ENCODE measurements around the gene USP8. TPM values are rescaled to one million over a fixed set of nuclear protein-coding genes. Genes with fewer than 3 reads are reported as not detected.
"Not testable (repeated sequence)": the region's sequence is repeated elsewhere in the genome, so short reads cannot be mapped to it uniquely, and the experiment has no call there.

USP8 gene
- polyA plus RNA-seq, 1 donor from 2014 or later: 31.8 TPM

DNA sequence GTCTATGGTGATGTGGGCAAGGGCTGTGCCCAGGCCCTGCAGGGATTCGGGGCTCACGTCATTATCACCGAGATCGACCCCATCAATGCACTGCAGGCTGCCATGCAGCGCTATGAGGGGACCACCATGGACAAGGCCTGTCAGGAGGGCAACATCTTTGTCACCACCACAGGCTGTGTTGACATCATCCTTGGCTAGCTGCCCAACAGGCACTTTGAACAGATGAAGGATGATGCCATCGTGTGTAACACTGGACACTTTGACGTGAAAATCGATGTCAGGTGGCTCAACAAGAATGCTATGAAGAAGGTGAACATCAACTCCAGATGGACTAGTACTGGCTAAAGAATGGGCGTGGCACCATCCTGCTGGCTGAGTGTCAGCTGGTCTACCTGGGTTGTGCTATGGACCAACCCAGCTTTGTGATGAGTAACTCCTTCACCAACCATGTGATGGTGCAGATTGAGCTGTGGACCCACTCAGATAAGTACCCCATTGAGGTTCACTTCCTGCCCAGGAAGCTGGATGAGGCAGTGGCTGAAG lies 6.1 kb upstream of the USP8 start:
- Histone ChIP-seq H3K9me2 (ENCODE audit: insufficient read depth, low read length) (no peaks in the 10 kb centered on the region), H2AFZ (ENCODE audit: low read depth, low read length) (no peak overlapping the region), H3K36me3 (ENCODE audit: insufficient read depth, low read length) (no peaks in the 10 kb centered on the region), H3K9me3 (ENCODE audit: low read length) (no peaks in the 10 kb centered on the region), H4K20me1 (ENCODE audit: insufficient read depth) (no peaks in the 10 kb centered on the region), H3F3A (ENCODE audit: insufficient read depth, low read length, poor library complexity, severe bottlenecking) (no peaks in the 10 kb centered on the region), H3K4me3 (ENCODE audit: low read length) (no peak overlapping the region), H3K27ac (ENCODE audit: low read length) (no peak overlapping the region), H3K79me2 (replicated peaks; ENCODE audit: insufficient read depth, low read length) (no peaks in the 10 kb centered on the region), H3K4me2 (ENCODE audit: low read length) (no peak overlapping the region), H3K27me3 (ENCODE audit: insufficient read depth, low read depth, low read length) (no peaks in the 10 kb centered on the region), H3K9ac (ENCODE audit: low read length) (no peak overlapping the region)
- TF ChIP-seq REST (IDR thresholded peaks at IDR 0.05; ENCODE audit: borderline replicate concordance) (no peak), POLR2AphosphoS5 (IDR thresholded peaks at IDR 0.05) (no peak), TAF1 (IDR thresholded peaks at IDR 0.05; ENCODE audit: low read depth) (no peak), RAD21 (conservative IDR thresholded peaks at IDR 0.05) (no peak), SMC3 (conservative IDR thresholded peaks at IDR 0.05; ENCODE audit: poor library complexity) (no peak), CTCF (IDR thresholded peaks at IDR 0.05; ENCODE audit: poor library complexity, severe bottlenecking) (no peak), EP300 (conservative IDR thresholded peaks at IDR 0.05; ENCODE audit: poor library complexity, severe bottlenecking) (no peak), MXI1 (conservative IDR thresholded peaks at IDR 0.05; ENCODE audit: poor library complexity, severe bottlenecking) (no peak), EZH2 (IDR thresholded peaks at IDR 0.05; ENCODE audit: borderline replicate concordance, insufficient read depth, low read length, poor library complexity, severe bottlenecking) (no peak)

- H3K9me3 ChIP-seq (ENCODE audit: low read length): no peaks in the 10 kb centered on the region
- peak overlapping the region; percentile 89 for H3K27ac ChIP-seq (ENCODE audit: low read length)
- TF ChIP-seq CTCF (IDR thresholded peaks at IDR 0.05; ENCODE audit: poor library complexity, severe bottlenecking): no peak
- TF ChIP-seq EZH2 (IDR thresholded peaks at IDR 0.05; ENCODE audit: borderline replicate concordance, insufficient read depth, low read length, poor library complexity, severe bottlenecking): no peak
- TF ChIP-seq SMC3 (conservative IDR thresholded peaks at IDR 0.05; ENCODE audit: poor library complexity): no peak
- TF ChIP-seq TAF1 (IDR thresholded peaks at IDR 0.05; ENCODE audit: low read depth): no peak
- TF ChIP-seq REST (IDR thresholded peaks at IDR 0.05; ENCODE audit: borderline replicate concordance): no peak
- no peak for TF ChIP-seq EP300 (conservative IDR thresholded peaks at IDR 0.05; ENCODE audit: poor library complexity, severe bottlenecking)
- TF ChIP-seq POLR2AphosphoS5 (IDR thresholded peaks at IDR 0.05): no peak
- TF ChIP-seq MXI1 (conservative IDR thresholded peaks at IDR 0.05; ENCODE audit: poor library complexity, severe bottlenecking): no peak
- no peak for TF ChIP-seq RAD21 (conservative IDR thresholded peaks at IDR 0.05)
- no peaks in the 10 kb centered on the region for H3F3A ChIP-seq (ENCODE audit: insufficient read depth, low read length, poor library complexity, severe bottlenecking)
- H4K20me1 ChIP-seq (ENCODE audit: insufficient read depth): no peaks in the 10 kb centered on the region
- H3K27me3 ChIP-seq (ENCODE audit: insufficient read depth, low read depth, low read length): no peaks in the 10 kb centered on the region
- H3K79me2 ChIP-seq (replicated peaks; ENCODE audit: insufficient read depth, low read length): peaks cover 54% of the 10 kb centered on the region
- no peaks in the 10 kb centered on the region for H3K36me3 ChIP-seq (ENCODE audit: insufficient read depth, low read length)
- peak overlapping the region; percentile 70 for H3K4me3 ChIP-seq (ENCODE audit: low read length)
- peak overlapping the region; percentile 82 for H3K9ac ChIP-seq (ENCODE audit: low read length)
- H3K9me2 ChIP-seq (ENCODE audit: insufficient read depth, low read length): no peaks in the 10 kb centered on the region
- H3K4me2 ChIP-seq (ENCODE audit: low read length): peak overlapping the region; percentile 93
- H2AFZ ChIP-seq (ENCODE audit: low read depth, low read length): no peak overlapping the region
Measured at GRCh38 chr15:50425219-50425618, 1.0 kb downstream of the USP8 start.

GRCh38 chr15:50425678-50426246 lies 1.6 kb downstream of the USP8 start:
- Histone ChIP-seq H3K79me2 (replicated peaks; ENCODE audit: insufficient read depth, low read length) (peaks cover 59% of the 10 kb centered on the region), H3K9ac (ENCODE audit: low read length) (peak overlapping the region; percentile 82), H3K4me2 (ENCODE audit: low read length) (peak overlapping the region; percentile 93), H3K4me3 (ENCODE audit: low read length) (peak overlapping the region; percentile 70)
- not testable (repeated sequence) for H3K9me2 ChIP-seq (ENCODE audit: insufficient read depth, low read length); H3K9me3 ChIP-seq (ENCODE audit: low read length); H3K36me3 ChIP-seq (ENCODE audit: insufficient read depth, low read length); H4K20me1 ChIP-seq (ENCODE audit: insufficient read depth); H3F3A ChIP-seq (ENCODE audit: insufficient read depth, low read length, poor library complexity, severe bottlenecking); H3K27me3 ChIP-seq (ENCODE audit: insufficient read depth, low read depth, low read length); H3K27ac ChIP-seq (ENCODE audit: low read length); H2AFZ ChIP-seq (ENCODE audit: low read depth, low read length)
